ENCODE data around the gene TAGAP. TPM values are rescaled to one million over a fixed set of nuclear protein-coding genes. Genes with fewer than 3 reads are reported as not detected.
A peak's percentile ranks its signal among the peaks of the same experiment; 100 is the strongest.

Gene TAGAP
- total RNA-seq, 1 experiment from 2014 or later: not detected

DNA sequence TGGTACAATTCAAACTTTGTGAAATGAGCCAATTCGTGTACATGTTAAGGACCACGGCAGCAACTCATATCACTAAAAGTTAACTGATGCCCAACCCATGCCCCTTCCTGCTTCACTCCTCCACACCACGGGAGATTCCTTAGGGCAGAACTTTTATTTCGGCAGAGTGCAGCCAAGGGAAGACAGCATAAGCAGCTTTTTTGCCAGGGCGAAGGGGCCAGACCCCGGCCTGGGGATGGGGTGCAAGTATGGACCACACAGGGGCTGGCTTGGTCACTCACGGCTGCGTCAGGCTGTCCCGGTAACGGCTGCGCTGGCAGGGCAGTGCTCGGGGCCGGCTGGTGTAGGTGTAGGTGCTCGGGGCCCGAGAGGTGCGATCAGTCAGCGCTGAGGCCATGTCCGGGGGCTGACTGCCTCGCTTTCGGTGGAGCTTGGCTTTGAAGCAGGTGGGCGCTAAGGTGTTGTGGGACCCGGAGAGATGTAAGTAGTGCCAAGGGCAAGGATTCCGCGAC is 45.6 kb downstream of the TAGAP start:
- TF ChIP-seq CTCF (conservative IDR thresholded peaks at IDR 0.05): no peak
- Histone ChIP-seq H3K14ac (ENCODE audit: insufficient read depth, low read length) (peak overlapping the region; percentile 0; the same call in 1 of the 2 replicates), H3K79me1 (ENCODE audit: insufficient read depth, low read depth, low read length, poor library complexity, severe bottlenecking) (no peaks in the 10 kb centered on the region), H3K27me3 (ENCODE audit: insufficient read depth, low read length) (no peaks in the 10 kb centered on the region), H2BK12ac (ENCODE audit: insufficient read length, low read depth, low read length) (no peak overlapping the region), H2AFZ (ENCODE audit: low read length) (no peak overlapping the region), H4K5ac (ENCODE audit: insufficient read length, low read depth, low read length) (no peak overlapping the region), H4K8ac (replicated peaks; ENCODE audit: insufficient read length, low read depth, low read length) (no peak overlapping the region), H3K9me3 (ENCODE audit: control insufficient read depth, low read depth, low read length) (no peaks in the 10 kb centered on the region), H2BK120ac (ENCODE audit: low read depth, low read length, poor library complexity, severe bottlenecking) (no peak overlapping the region), H3K56ac (ENCODE audit: insufficient read length, low read depth, low read length) (no peak overlapping the region), H3K4me1 (ENCODE audit: insufficient read depth, low read length) (no peaks in the 10 kb centered on the region; the same call in 1 of the 2 replicates), H3T11ph (ENCODE audit: low read length) (no peak overlapping the region), H4K20me1 (ENCODE audit: control insufficient read depth, insufficient read depth, insufficient read length) (no peaks in the 10 kb centered on the region), H3K27ac (ENCODE audit: insufficient read length, low read depth, low read length) (no peak overlapping the region), H2AK5ac (ENCODE audit: insufficient read length, low read length) (no peak overlapping the region), H3K4ac (ENCODE audit: low read depth, low read length) (no peak overlapping the region), H3K18ac (ENCODE audit: insufficient read length, low read depth, low read length) (no peak overlapping the region), H2BK15ac (ENCODE audit: low read depth, low read length) (no peak overlapping the region), H3K4me2 (ENCODE audit: insufficient read depth, insufficient read length, low read length) (peak overlapping the region; percentile 92), H3K23ac (ENCODE audit: insufficient read length, low read depth, low read length) (no peak overlapping the region), H2BK20ac (ENCODE audit: low read depth, low read length, poor library complexity, severe bottlenecking) (no peak overlapping the region), H3K79me2 (ENCODE audit: insufficient read depth, low read length) (no peaks in the 10 kb centered on the region), H2BK5ac (ENCODE audit: insufficient read length, low read length) (no peak overlapping the region), H4K91ac (ENCODE audit: insufficient read length, low read depth, low read length) (no peak overlapping the region), H3K9ac (ENCODE audit: extremely low read depth, insufficient read length, low read length) (peak overlapping the region; percentile 16), H3K23me2 (ENCODE audit: insufficient read length, low read depth, low read length, poor library complexity, severe bottlenecking) (peaks cover 13% of the 10 kb centered on the region)
- H3K4me3 Mint-ChIP-seq: peak overlapping the region; percentile 83 to 99
- DNase-seq: no peak
- peaks cover 0 to 7% (median 0%) of the 10 kb centered on the region in 3 experiments; a peak in 3 of 7 replicates for H3K36me3 Mint-ChIP-seq (ENCODE audit: insufficient read depth in 1 of 3, low read depth in 3 of 3)
- H3K4me1 Mint-ChIP-seq: peaks cover 10 to 13% of the 10 kb centered on the region in 2 experiments
- no peaks in the 10 kb centered on the region for H3K27me3 Mint-ChIP-seq (ENCODE audit: low read depth)
- no CpG with 5 or more reads among the region's 24 CpGs for WGBS (ENCODE audit: extremely low coverage, insufficient read length, low lambda C conversion rate)
- H3K9me3 Mint-ChIP-seq: no peaks in the 10 kb centered on the region; a peak in 2 of 5 replicates
- peak overlapping the region; percentile 85 to 94 (median 94); a peak in 5 of 7 replicates for H3K27ac Mint-ChIP-seq

Data from H9 (cell line).